GM18499 (cell line): ENCODE measurements around the gene PYM1.
"Not testable (repeated sequence)": the region's sequence is repeated elsewhere in the genome, so short reads cannot be mapped to it uniquely, and the experiment has no call there.

Source experiments
- ATAC-seq: cut with Tn5 transposase; IDR thresholded peaks from one replicate; pipeline ENCODE4 v1.9.1; 2021; ENCODE audit warnings: moderate number of reproducible peaks; ENCODE audit not compliant: insufficient read depth, unreplicated experiment

PYM1 gene

DNA sequence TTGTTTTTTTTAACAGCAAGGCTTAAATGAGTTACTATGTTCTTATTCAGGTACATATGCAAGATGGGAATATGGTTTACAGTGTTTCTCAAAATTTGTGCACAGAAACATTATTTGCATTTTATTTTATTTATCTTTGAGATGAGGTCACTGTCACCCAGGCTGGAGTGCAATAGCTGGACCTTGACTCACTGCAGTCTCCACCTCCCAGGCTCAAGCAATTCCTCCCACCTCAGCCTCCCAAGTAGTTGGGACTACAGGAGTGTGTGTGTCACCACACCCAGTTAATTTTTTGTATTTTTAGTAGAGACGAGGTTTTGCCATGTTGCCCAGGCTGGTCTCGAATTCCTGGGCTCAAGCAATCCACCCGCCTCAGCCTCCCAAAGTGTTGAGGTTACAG lies 8.7 kb downstream of the PYM1 start:
- ATAC-seq, result not testable (repeated sequence)

DNA sequence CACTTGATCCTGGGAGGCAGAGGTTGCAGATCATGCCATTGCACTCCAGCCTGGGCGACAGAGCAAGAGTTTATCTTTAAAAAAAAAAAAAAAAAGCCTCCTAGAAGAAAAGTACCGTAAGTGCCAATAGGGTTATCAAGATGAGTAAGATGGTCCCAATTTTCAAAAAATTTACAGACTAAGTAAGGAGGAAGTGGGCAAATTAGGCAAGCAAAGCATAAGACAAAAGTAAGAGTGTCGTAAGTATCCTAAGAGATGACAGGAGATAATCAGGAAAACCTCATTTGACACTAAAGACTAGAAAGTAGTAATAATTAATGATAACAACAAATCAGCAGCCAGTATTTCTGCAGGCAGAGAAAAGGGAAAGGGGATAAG lies 12.2 kb downstream of the PYM1 start:
- ATAC-seq, result no peak

DNA sequence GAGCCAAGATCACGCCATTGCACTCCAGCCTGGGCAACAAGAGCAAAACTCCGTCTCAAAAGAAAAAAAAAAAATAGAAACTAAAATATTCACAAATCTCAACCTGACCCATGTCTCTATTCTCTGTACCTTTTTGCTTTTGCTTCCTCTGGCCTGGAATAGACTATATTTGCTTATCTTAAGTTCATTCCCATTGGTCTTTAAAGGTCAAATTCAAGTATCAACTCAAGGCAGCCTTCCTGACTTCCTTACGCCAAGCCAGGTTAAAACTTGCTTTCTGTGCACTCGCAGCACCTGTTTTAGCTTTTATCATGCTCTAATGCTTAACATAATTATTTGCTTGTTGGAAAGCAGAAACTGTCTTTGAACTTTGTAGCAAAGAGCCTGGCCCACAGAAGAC lies 14.8 kb downstream of the PYM1 start:
- ATAC-seq, result no peak

DNA sequence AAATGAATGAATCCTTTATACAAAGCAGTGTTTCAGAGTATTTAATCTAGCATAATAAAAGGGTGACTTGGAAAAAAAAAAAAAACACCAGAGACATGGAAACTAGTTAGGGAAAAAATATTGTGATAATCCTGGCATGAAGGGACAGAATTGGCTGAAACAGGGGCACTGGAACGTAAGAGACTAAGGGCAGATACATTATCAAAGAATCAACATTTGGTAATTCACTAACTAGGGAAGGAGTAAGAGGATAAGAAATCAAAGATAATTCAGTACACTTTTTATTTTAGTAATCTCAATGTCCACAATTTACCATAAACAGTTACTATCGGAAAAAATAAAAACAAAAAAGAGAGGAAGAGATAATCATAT lies 18.2 kb downstream of the PYM1 start:
- no peak for ATAC-seq

DNA sequence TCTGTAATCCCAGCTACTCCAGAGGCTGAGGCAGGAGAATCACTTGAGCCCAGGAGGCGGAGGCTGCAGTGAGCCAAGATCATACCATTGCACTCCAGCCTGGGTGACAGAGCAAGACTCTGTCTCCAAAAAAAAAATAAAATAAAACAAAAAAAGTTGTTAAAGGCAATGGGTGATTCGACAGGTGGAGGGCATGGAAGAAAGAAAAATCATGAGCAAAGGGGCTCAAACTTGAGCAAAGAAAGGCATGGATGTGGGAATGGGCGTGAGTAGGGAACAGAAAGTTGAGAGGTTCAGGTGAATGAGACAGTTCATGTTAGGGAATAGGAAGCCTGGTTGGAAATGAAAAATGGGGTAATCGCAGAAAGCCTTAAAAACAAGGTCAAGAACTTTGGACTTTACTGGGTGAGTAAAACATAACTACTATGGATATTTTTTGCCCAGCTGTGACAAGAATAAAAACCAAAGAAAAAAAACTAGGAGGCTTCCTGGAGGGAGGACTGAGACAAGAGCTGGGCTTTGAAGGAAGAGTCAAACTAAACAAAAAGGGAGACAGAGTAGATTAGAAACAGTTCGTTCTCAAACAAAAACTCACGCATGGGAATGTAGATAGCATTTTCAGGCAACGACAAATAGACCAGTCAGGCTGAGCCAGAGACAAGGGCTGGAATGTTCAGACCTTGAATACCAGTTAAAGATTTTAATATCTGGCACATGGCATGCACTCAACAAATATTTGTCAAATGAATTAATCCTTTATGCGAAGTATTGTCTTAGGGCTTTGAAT lies 18.8 kb downstream of the PYM1 start:
- no peak for ATAC-seq

DNA sequence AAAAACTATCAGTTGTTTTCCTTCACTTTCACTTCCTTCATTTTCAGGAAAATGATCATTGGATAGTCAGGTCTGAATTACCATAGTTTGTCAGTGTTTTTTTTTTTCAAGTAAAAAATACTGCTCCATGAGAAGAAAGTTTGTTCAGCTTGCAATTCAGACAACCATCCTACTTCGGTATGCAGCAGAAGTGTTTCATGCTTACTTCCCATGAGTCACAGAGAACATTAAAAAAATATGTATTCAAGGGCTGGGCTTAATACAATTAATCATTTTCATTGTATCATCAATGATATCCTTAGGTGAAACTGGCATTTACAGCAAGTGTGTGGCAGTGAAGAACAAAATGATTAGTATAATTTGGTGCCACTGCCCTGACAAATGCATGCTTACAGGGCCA lies 21.6 kb downstream of the PYM1 start:
- ATAC-seq, result no peak

DNA sequence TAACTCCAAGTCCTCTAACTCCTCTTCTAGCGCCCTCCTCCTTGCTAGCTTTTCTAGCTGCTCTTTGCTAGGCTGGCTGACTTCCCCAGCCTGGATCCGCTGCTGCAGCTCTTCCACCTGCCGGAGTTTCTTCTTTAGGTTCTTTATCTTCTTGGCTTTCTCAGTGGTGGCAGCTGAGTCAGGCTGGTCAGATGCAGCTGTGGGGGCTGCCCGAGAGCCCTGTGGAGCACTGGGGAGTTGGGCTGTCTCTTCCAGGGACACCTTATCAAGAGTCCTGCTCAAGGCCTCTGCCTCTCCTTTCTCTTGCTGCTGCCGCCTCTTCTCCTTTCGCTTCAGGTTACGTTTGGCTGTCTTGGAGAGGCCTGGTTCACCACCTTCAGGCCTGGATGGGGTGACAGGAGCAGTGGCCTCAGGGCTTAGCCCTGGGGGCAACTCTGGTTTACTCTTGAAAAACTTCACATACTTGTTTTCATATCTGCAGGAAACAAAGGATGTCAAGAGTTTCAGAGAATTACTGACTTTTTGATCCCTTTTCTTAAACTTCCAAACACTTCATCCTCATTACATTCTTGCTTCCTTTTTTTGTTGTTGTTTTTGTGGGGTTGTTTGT lies 25.7 kb downstream of the PYM1 start:
- ATAC-seq, result no peak

DNA sequence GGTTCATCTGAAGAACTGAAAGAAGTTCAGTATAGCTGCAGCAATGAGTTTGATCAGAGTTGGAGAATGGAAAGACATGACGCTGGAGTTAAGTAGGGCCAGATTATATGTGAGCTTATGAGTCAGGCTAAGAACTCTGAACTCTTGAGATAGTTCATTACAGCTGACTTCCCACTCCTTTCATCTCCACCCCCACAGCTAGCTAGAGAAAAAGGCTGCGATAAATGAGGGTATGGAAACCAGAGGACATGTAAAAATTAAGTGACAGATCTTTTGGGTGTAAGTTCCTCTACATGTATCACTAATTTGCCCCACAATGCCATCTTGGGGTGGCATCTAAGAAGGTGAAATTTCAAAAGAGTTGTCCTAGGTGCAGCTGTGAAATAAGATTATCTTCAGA lies 28.6 kb downstream of the PYM1 start:
- ATAC-seq, result no peak

DNA sequence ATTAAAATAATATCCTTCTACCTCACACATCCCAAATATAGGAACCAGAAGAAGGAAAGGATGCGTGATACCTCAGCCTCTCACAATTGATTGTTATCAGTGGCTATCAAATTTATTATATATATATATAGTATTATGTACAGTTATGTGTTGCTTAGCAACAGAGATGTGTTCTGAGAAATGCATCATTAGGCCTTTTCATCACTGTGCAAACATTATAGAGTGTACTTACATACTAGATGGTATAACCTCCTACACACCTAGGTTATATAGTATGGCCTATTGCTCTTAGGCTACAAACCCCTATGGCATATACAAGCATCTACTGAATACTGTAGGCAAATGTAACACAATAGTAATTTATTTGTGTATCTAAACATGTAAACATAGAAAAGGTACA lies 34.0 kb downstream of the PYM1 start:
- ATAC-seq, result no peak

DNA sequence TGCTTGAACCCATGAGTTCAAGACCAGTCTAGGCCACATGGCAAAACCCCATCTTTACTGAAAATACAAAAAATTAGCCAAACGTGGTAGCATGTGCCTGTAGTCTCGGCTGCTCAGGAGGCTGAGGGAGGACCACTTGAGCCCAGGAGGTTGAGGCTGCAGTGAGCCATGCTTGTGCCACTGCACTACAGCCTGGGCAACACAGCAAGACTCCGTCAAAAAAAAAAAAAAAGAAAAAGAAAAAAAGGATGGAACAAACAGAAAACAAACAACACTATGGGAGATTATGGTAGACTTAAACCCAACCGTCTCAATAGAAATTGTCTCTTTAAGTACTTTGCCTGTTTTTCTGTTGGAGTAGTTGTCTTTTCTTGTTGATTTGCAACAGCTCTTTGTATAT lies 36.4 kb downstream of the PYM1 start:
- ATAC-seq, result no peak

DNA sequence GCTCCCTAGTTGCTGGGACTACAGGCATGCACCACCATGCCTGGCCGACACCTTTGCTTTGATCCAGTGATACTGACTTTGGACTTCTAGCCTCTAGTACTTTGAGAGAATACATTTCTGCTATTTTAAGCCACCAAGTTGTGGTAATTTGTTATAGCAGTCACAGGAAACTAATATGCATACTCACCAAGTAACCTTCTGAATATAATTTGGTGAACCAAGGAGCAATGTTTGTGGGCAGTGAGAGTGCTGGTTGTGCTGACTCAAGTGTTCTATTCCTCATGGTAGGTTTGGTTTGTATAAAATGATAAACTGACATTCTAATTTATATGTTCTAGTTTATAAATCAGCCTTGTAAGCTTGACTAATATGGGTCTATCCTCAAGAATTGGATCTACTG lies 42.6 kb downstream of the PYM1 start:
- ATAC-seq, result no peak

DNA sequence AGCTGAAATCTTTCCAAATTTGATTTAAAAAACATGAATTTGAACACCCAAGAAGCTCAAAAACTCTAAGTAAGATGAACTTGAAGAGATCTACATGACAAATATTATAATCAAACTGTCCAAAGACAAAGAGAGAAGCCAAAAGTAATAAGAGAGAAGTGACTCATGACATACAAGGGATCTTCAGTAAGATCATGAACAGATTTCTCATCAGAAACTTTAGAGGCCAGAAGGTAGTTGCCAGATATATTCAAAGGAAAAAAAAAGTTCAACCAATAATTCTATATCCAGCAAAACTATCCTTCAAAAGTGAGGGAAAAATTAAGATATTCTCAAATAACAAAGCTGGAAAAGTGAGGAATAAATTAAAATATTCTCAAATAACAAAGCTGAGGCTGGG lies 49.9 kb downstream of the PYM1 start:
- no peak for ATAC-seq

DNA sequence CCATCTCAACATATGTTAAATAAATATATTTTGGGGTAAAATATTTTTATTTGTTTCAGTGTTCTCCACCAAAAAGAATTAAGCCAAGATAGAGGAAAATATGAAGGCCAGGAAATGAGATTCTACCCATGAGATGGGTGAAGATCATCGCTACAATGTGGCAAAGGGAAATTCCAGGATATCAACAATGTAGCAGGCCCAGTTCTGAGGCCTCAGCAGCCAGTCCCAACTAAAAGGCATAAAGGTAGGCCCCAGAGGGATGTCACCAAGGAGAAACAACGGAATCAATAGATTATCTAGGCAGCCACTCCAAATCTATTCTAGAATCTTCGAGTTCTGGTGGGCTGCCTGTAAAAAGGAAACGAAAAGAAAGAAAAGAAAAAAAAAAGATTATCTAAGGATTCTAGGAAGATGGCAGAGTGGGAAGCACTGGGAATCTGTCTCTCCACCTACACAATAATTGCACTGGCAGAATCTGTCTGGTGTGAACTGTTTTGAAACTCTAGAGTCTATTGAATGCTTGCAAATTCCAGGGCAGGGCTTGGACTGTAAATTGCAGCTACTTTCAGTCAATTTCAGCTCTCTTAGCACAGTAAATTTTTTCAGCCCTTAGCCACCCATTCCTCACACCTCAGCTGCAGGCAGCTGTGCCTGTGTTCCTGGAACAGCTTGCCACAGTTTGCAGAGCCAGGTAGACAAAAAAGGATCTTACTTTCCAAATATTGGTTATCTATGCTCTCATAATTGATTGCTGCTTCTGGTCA lies 51.8 kb downstream of the PYM1 start:
- no peak for ATAC-seq

DNA sequence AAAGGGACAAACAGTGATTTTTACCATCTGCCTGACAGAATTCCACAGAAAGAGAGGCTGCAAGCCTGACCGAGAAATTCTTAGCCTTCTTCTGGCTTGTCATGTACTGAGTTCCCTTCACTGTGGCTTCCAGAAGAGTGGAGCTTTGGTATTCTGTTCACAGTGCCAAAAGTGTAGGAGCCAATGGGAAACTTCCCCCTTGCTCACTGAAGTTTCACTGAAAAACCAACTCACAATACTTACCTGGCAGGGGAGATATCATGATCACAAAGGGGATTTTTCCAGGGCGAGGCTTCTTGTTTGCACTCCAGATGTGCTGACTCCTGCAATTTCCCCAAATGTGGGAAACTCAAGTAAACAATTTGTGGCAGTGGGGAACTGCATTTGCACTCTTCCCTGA lies 53.3 kb downstream of the PYM1 start:
- no peak for ATAC-seq

DNA sequence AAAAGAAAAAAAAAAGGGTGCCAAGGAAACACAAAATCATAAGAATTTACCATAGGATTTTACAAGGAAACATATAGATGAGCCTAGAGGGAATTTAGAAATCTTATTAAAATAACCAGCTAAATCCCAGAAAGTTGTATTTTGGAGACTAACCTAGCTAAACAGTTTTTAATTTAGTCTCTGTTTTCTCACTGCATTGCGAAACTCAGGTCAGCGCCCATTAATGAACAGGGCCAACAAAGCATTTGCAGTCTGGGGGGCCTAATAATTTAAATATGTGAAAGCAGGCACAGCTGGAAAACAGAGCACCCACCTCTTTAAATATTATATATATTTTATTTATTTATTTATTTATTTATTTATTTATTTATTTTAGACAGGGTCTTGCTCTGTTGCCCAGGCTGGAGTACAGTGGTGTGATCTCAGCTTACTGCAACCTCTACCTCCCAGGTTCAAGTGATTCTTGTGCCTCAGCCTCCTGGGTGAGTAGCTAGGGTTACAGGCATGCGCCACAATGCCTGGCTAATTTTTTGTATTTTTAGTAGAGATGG lies 61.2 kb downstream of the PYM1 start:
- ATAC-seq, result not testable (repeated sequence)

DNA sequence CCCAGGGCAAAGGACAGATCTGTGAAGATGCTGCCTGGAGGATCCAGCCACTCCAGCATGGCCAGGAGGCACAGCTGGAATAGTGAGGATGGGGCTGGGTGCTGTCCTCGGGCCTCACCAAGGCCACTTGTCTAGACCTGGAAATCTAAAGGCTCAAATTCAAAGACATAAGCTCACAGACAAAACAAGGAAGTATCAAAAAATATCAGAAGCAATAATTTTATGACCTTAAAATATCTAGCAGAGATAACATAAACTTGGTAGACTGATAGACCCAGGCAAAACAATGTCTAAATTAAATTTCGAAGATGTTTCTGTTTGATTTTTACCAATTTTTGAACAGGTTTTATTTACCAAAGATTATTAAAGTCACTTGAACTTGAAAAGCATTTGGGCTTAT lies 62.4 kb downstream of the PYM1 start:
- ATAC-seq, result no peak

DNA sequence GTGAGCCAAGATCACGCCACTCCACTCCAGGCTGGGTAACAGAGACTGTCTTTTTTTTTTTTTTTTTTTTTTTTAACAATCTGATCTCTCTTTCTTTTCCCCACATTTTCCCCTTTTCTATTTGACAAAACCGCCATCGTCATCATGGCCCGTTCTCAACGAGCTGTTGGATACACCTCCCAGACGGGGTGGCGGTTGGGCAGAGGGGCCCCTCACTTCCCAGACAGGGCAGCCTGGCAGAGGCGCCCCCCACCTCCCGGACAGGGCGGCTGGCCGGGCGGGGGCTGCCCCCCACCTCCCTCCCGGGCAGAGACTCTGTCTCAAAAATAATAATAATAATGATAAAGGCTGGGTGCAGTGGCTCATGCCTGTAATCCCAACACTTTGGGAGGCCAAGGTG lies 64.8 kb downstream of the PYM1 start:
- not testable (repeated sequence) for ATAC-seq

DNA sequence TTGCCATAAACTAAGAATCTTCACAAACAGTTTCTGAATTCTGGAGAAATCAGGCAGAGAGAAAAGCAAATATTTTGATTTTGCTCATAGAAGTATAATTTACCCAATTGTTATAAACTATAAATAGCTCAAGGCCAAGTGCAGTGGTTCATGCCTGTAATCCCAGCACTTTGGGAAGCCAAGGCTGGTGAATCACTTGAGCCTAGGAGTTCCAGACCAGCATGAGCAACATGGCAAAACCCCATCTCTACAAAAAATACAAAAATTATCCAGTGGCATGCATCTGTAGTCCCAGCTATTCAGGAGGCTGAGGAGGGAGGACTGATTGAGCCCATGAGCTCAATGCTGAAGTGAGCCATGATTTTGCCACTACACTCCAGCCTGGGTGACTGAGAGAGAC lies 65.4 kb downstream of the PYM1 start:
- no peak for ATAC-seq

DNA sequence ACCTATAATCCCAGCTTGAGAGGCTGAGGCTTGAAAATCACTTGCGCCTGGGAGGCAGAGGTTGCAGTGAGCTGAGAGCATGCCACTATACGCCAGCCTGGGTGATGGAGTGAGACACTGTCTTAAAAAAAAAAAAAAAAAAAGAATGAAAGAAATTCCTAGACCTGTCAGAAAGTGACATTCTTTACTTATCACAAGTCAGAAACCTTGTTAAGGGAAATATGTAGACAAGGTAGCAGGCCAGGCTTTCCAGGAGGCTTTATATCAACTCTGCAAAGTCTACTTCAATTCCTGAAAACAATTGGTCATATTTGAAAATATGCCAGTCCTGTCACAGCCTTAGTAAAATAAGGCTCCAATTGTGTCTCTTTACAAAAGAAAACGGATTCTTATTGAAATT lies 65.8 kb downstream of the PYM1 start:
- ATAC-seq, result no peak

DNA sequence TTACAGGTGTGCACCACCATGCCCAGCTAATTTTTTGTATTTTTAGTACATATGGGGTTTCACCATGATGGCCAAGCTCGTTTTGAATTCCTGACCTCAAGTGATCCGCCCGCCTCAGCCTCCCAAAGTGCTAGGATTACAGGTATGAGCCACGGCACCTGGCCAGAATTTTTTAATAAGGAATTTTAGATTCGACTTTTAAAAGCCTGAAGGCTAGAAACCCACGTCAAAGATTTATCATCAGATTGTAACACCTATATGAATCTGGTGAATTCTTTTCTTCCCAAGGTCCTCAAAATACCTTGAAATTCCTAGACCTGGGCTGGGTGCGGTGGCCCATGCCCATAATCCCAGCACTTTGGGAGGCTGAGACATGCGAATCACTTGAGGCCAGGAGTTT lies 66.3 kb downstream of the PYM1 start:
- ATAC-seq, result no peak

DNA sequence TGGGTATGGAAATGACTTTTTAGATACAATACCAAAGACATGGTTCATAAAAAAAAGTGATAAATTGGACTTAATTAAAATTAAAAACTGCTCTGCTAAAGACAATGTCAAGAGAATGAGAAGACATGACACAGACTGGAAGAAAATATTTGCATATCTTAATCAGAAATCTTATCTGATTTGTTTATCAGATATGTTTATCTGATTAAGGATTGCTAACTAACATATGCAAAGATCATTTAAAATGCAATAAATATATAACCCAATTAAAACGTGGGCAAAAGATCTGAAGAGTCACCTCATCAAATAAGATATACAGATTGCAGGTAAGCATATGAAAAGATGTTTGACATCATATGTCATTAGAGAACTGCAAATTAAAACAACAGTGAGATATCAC lies 75.0 kb downstream of the PYM1 start:
- ATAC-seq, result no peak
